Activated CD8-positive, alpha-beta T cell treated with anti-CD3 and anti-CD28 coated beads for 36 hours (primary cell): ENCODE data around the gene HS6ST2. TPM values are rescaled to one million over a fixed set of nuclear protein-coding genes. Genes with fewer than 3 reads are reported as not detected.
A peak's percentile ranks its signal among the peaks of the same experiment; 100 is the strongest.
"Not testable (repeated sequence)": the region's sequence is repeated elsewhere in the genome, so short reads cannot be mapped to it uniquely, and the experiment has no call there.

ENCODE experiments used
- ATAC-seq: fragments of 200-7000 bp; cut with Tn5 transposase; one replicate; pipeline ENCODE4 v1.10.0; 2021; ENCODE audit warnings: mild to moderate bottlenecking, moderate library complexity
- CTCF ChIA-PET: fragments of 350-600 bp; sonication (Branson Sonifier 250); formaldehyde crosslinking; loops from one replicate; lab custom pipeline; 2021; ENCODE audit warnings: antibody characterized with exemption; lab: Charles Lee
- POLR2A ChIA-PET: fragments of 350-600 bp; sonication (Branson Sonifier 250); formaldehyde crosslinking; loops from one replicate; lab custom pipeline; 2021; ENCODE audit warnings: antibody characterized with exemption; lab: Charles Lee
- DNase-seq: peaks from one replicate; pipeline ENCODE4 v3.0.0-alpha.2; 2020
- H3K27ac Mint-ChIP-seq: one replicate; pipeline ENCODE4 v1.8.0; 2021; ENCODE audit warnings: mild to moderate bottlenecking, mixed read lengths
- H3K27me3 Mint-ChIP-seq: one replicate; pipeline ENCODE4 v1.8.0; 2021; ENCODE audit warnings: mixed read lengths
- H3K36me3 Mint-ChIP-seq: one replicate; pipeline ENCODE4 v1.8.0; 2021; ENCODE audit warnings: low read depth, mixed read lengths
- H3K4me1 Mint-ChIP-seq: one replicate; pipeline ENCODE4 v1.8.0; 2021; ENCODE audit warnings: low read depth, mixed read lengths
- H3K4me3 Mint-ChIP-seq: one replicate; pipeline ENCODE4 v1.8.0; 2021; ENCODE audit warnings: mild to moderate bottlenecking, moderate library complexity, mixed read lengths
- H3K9me3 Mint-ChIP-seq: one replicate; pipeline ENCODE4 v1.8.0; 2021; ENCODE audit warnings: mixed read lengths
- CTCF ChIP-seq: fragments of 200-600 bp; IDR thresholded peaks from one replicate; pipeline ENCODE4 v1.8.0; 2022; ENCODE audit warnings: antibody characterized with exemption, mild to moderate bottlenecking
- intact Hi-C: fragments of 100-400 bp; cut with micrococcal nuclease; formaldehyde crosslinking; loops from one replicate; pipeline ENCODE4 v1.10.0; 2022
- total RNA-seq, 2 experiments: library from RNA; stranded (reverse); gene quantifications; one replicate each; pipeline ENCODE4 v1.2.3, GENCODE V29; 2021

HS6ST2 gene
- total RNA-seq, 2 experiments from 2014 or later, result 0.14 to 0.47 TPM

- Mint-ChIP-seq H3K9me3 (no peaks in the 10 kb centered on the region), H3K27ac (no peak overlapping the region), H3K27me3 (peaks cover 39% of the 10 kb centered on the region), H3K36me3 (no peaks in the 10 kb centered on the region), H3K4me1 (peaks cover 9% of the 10 kb centered on the region), H3K4me3 (peak overlapping the region; percentile 59)
- DNase-seq (no peak), ATAC-seq (peak; percentile 13)
- intact Hi-C loops, result no loop called here
- POLR2A ChIA-PET, result interaction anchor here (0.5 kb wide), 1 partner anchor 215 kb away, joined by 3 read pairs; no protein-coding TSS in a partner anchor
- TF ChIP-seq CTCF, result no peak
- CTCF ChIA-PET, result no interaction called here
These were observed 1.8 kb downstream of the HS6ST2 start for GRCh38 chrX:132956421-132957210.

GRCh38 chrX:132955690-132956089, 2.7 kb downstream of the HS6ST2 start:
- no peaks in the 10 kb centered on the region for H3K9me3 Mint-ChIP-seq
- no peak overlapping the region for H3K4me3 Mint-ChIP-seq
- H3K4me1 Mint-ChIP-seq, result peaks cover 9% of the 10 kb centered on the region
- ChIA-PET CTCF (no interaction called here), POLR2A (no interaction called here)
- DNase-seq (no peak), ATAC-seq (no peak)
- H3K27ac Mint-ChIP-seq, result no peak overlapping the region
- H3K27me3 Mint-ChIP-seq, result peaks cover 41% of the 10 kb centered on the region
- intact Hi-C loops, result no loop called here
- no peak for TF ChIP-seq CTCF
- no peaks in the 10 kb centered on the region for H3K36me3 Mint-ChIP-seq

- peaks cover 34% of the 10 kb centered on the region for H3K27me3 Mint-ChIP-seq
- ATAC-seq (no peak), DNase-seq (no peak)
- intact Hi-C loops, result no loop called here
- POLR2A ChIA-PET, result no interaction called here
- CTCF ChIA-PET, result no interaction called here
- H3K9me3 Mint-ChIP-seq, result no peaks in the 10 kb centered on the region
- peaks cover 9% of the 10 kb centered on the region for H3K4me1 Mint-ChIP-seq
- TF ChIP-seq CTCF, result no peak
- no peaks in the 10 kb centered on the region for H3K36me3 Mint-ChIP-seq
- H3K4me3 Mint-ChIP-seq, result no peak overlapping the region
- no peak overlapping the region for H3K27ac Mint-ChIP-seq
These were observed 4.1 kb downstream of the HS6ST2 start for GRCh38 chrX:132954323-132954722.

- H3K27me3 Mint-ChIP-seq, result peaks cover 25% of the 10 kb centered on the region
- ChIA-PET CTCF (no interaction called here), POLR2A (no interaction called here)
- TF ChIP-seq CTCF, result no peak
- peaks cover 6% of the 10 kb centered on the region for H3K4me1 Mint-ChIP-seq
- H3K4me3 Mint-ChIP-seq, result no peak overlapping the region
- no peak for ATAC-seq
- no peaks in the 10 kb centered on the region for H3K9me3 Mint-ChIP-seq
- H3K36me3 Mint-ChIP-seq, result no peaks in the 10 kb centered on the region
- H3K27ac Mint-ChIP-seq, result no peak overlapping the region
- intact Hi-C loops, result no loop called here
- no peak for DNase-seq
These were observed 5.1 kb downstream of the HS6ST2 start for GRCh38 chrX:132953354-132953753.

GRCh38 chrX:132948648-132949260, 9.7 kb downstream of the HS6ST2 start:
- Mint-ChIP-seq H3K4me1 (no peaks in the 10 kb centered on the region), H3K27ac (no peak overlapping the region), H3K36me3 (no peaks in the 10 kb centered on the region), H3K4me3 (no peak overlapping the region), H3K27me3 (peaks cover 4% of the 10 kb centered on the region), H3K9me3 (peaks cover 2% of the 10 kb centered on the region)
- intact Hi-C loops, result no loop called here
- ATAC-seq (no peak), DNase-seq (no peak)
- POLR2A ChIA-PET, result no interaction called here
- peak; percentile 18 for TF ChIP-seq CTCF
- CTCF ChIA-PET, result no interaction called here

GRCh38 chrX:132945055-132945599, 13.3 kb downstream of the HS6ST2 start:
- ATAC-seq, H3K27me3 Mint-ChIP-seq, POLR2A ChIA-PET, H3K4me3 Mint-ChIP-seq, H3K4me1 Mint-ChIP-seq, intact Hi-C loops, H3K27ac Mint-ChIP-seq, H3K36me3 Mint-ChIP-seq, DNase-seq, H3K9me3 Mint-ChIP-seq, CTCF ChIA-PET: not testable (repeated sequence)
